H1 (cell line): ENCODE measurements around the gene MAN1A2. TPM values are rescaled to one million over a fixed set of nuclear protein-coding genes. Genes with fewer than 3 reads are reported as not detected.

ENCODE experiments used
- CTCF ChIA-PET: fragments of 300-600 bp; sonication (Branson Sonifier 250); formaldehyde crosslinking; loops from one replicate; lab custom pipeline; 2021; ENCODE audit not compliant: partially characterized antibody; lab: Charles Lee
- POLR2A ChIA-PET: fragments of 300-600 bp; sonication (Branson Sonifier 250); formaldehyde crosslinking; loops from one replicate; lab custom pipeline; 2021; ENCODE audit warnings: inconsistent platforms; ENCODE audit not compliant: partially characterized antibody; lab: Charles Lee
- DNase-seq, 2 experiments: peaks; one replicate each; pipeline versions ENCODE4 v3.0.0 to v3.0.0-alpha.2; 2010 to 2022; ENCODE audit warnings: low spot score in 2 of 2, low read depth in 1 of 2, mixed read lengths in 1 of 2
- FAIRE-seq: peaks from 2 replicates; lab custom pipeline; 2011; peaks lifted over from hg19 to GRCh38; lab: Jason Lieb, UNC
- H2AFZ ChIP-seq: 2 replicates; pipeline ENCODE4 v1.8.1; 2012; ENCODE audit warnings: low read length, inconsistent platforms
- H2AK5ac ChIP-seq: 2 replicates; pipeline ENCODE4 v1.6.1; 2013; ENCODE audit warnings: low read depth, low read length
- H2BK120ac ChIP-seq: replicated peaks from 2 replicates; pipeline ENCODE3; 2013; ENCODE audit warnings: low read depth, low read length, inconsistent platforms
- H2BK12ac ChIP-seq: 2 replicates; pipeline ENCODE4 v1.6.1; 2013; ENCODE audit warnings: low read depth, low read length
- H2BK15ac ChIP-seq: 2 replicates; pipeline ENCODE4 v1.6.1; 2013; ENCODE audit warnings: low read length
- H2BK20ac ChIP-seq: 2 replicates; pipeline ENCODE4 v1.6.1; 2013; ENCODE audit warnings: low read length
- H2BK5ac ChIP-seq: 2 replicates; pipeline ENCODE4 v1.6.1; 2013; ENCODE audit warnings: low read depth, low read length
- H3K14ac ChIP-seq: 2 replicates; pipeline ENCODE4 v1.6.1; 2013; ENCODE audit warnings: inconsistent platforms; ENCODE audit not compliant: insufficient read length
- H3K18ac ChIP-seq: 2 replicates; pipeline ENCODE4 v1.6.1; 2013; ENCODE audit warnings: low read length; ENCODE audit errors: extremely low read depth
- H3K23ac ChIP-seq: 2 replicates; pipeline ENCODE4 v1.6.1; 2013; ENCODE audit warnings: inconsistent platforms; ENCODE audit not compliant: insufficient read length
- H3K23me2 ChIP-seq: 2 replicates; pipeline ENCODE4 v1.6.1; 2013; ENCODE audit warnings: low read depth, low read length
- H3K27ac ChIP-seq: 2 replicates; pipeline ENCODE4 v1.6.1; 2011; ENCODE audit warnings: low read depth, low read length, inconsistent platforms
- H3K27me3 ChIP-seq, 4 experiments: replicated peaks in 1 of 4; 1 replicate in 1 of 4; 2 replicates in 3 of 4; pipeline versions ENCODE4 v1.6.1 to v1.8.1; 2011 to 2013; ENCODE audit warnings: low read length in 3 of 4, mild to moderate bottlenecking in 3 of 4, inconsistent platforms in 2 of 4, mixed read lengths in 2 of 4, moderate library complexity in 1 of 4; ENCODE audit not compliant: control insufficient read depth in 3 of 4, insufficient read depth in 3 of 4; ENCODE audit errors: extremely low read depth in 1 of 4
- H3K36me3 ChIP-seq, 4 experiments: 2 replicates each; pipeline versions ENCODE4 v1.6.1 to v1.8.1; 2011 to 2013; ENCODE audit warnings: mild to moderate bottlenecking in 4 of 4, low read length in 3 of 4, moderate library complexity in 2 of 4, control low read depth in 1 of 4, inconsistent platforms in 1 of 4; ENCODE audit not compliant: insufficient read depth in 4 of 4, control insufficient read depth in 2 of 4
- H3K4ac ChIP-seq: replicated peaks from 2 replicates; pipeline ENCODE3; 2013; ENCODE audit warnings: low read length, low read depth, mixed read lengths, inconsistent platforms; ENCODE audit not compliant: insufficient read length
- H3K4me1 ChIP-seq, 4 experiments: replicated peaks in 1 of 4; 1 replicate in 1 of 4; 2 replicates in 3 of 4; pipeline versions ENCODE4 v1.6.1 to v1.8.1; 2011 to 2013; ENCODE audit warnings: low read length in 3 of 4, inconsistent platforms in 2 of 4, mixed read lengths in 1 of 4; ENCODE audit not compliant: insufficient read depth in 4 of 4, control insufficient read depth in 3 of 4
- H3K4me2 ChIP-seq, 2 experiments: 2 replicates each; pipeline versions ENCODE4 v1.6.1 to v1.8.1; 2011 to 2013; ENCODE audit warnings: low read depth in 2 of 2, low read length in 2 of 2, control low read depth in 1 of 2, inconsistent platforms in 1 of 2, mild to moderate bottlenecking in 1 of 2; ENCODE audit not compliant: insufficient read depth in 1 of 2
- H3K4me3 ChIP-seq, 4 experiments: fragments of 200-600, 300-600 bp in 1 of 4; sonication (generic), shearing (Covaris generic), sonication (Bioruptor Twin) in 1 of 4; 2 replicates each; pipeline versions ENCODE4 v1.5.1 to v1.8.1; 2011 to 2016; ENCODE audit warnings: low read length in 4 of 4, low read depth in 3 of 4, control low read depth in 2 of 4, inconsistent platforms in 2 of 4, mild to moderate bottlenecking in 2 of 4, mixed read lengths in 1 of 4, moderate library complexity in 1 of 4; ENCODE audit not compliant: insufficient read depth in 2 of 4; ENCODE audit errors: extremely low read depth in 1 of 4
- H3K56ac ChIP-seq: replicated peaks from 2 replicates; pipeline ENCODE3; 2013; ENCODE audit warnings: low read depth, mild to moderate bottlenecking, mixed read lengths, low read length, inconsistent platforms; ENCODE audit not compliant: insufficient read length
- H3K79me1 ChIP-seq: 2 replicates; pipeline ENCODE4 v1.6.1; 2013; ENCODE audit warnings: low read depth, low read length, control low read depth
- H3K79me2 ChIP-seq, 2 experiments: 2 replicates each; pipeline versions ENCODE4 v1.6.1 to v1.8.1; 2012 to 2013; ENCODE audit warnings: low read length in 2 of 2, mild to moderate bottlenecking in 2 of 2, inconsistent platforms in 1 of 2; ENCODE audit not compliant: insufficient read depth in 2 of 2, control insufficient read depth in 1 of 2
- H3K9ac ChIP-seq, 4 experiments: replicated peaks in 1 of 4; 1 replicate in 1 of 4; 2 replicates in 3 of 4; pipeline versions ENCODE4 v1.6.1 to v1.8.1; 2011 to 2013; ENCODE audit warnings: low read depth in 3 of 4, low read length in 3 of 4, control low read depth in 2 of 4, mild to moderate bottlenecking in 2 of 4, moderate library complexity in 2 of 4, inconsistent platforms in 1 of 4; ENCODE audit errors: extremely low read depth in 1 of 4
- H3K9me3 ChIP-seq, 2 experiments: 2 replicates each; pipeline versions ENCODE4 v1.6.1 to v1.8.1; 2012 to 2013; ENCODE audit warnings: mild to moderate bottlenecking in 2 of 2, moderate library complexity in 2 of 2, control low read depth in 1 of 2, inconsistent platforms in 1 of 2, low read depth in 1 of 2, low read length in 1 of 2, mixed read lengths in 1 of 2; ENCODE audit not compliant: insufficient read depth in 2 of 2
- H4K20me1 ChIP-seq, 2 experiments: replicated peaks in 1 of 2; 2 replicates each; pipeline versions ENCODE3 to v1.8.1; 2011 to 2013; ENCODE audit warnings: inconsistent platforms in 2 of 2, low read length in 2 of 2, mild to moderate bottlenecking in 1 of 2; ENCODE audit not compliant: insufficient read depth in 2 of 2, control insufficient read depth in 1 of 2
- H4K5ac ChIP-seq: 2 replicates; pipeline ENCODE4 v1.6.1; 2013; ENCODE audit warnings: low read length, low read depth, mixed read lengths, inconsistent platforms; ENCODE audit not compliant: insufficient read length
- H4K8ac ChIP-seq: 2 replicates; pipeline ENCODE4 v1.8.0; 2013; ENCODE audit warnings: mild to moderate bottlenecking, moderate library complexity, low read length, inconsistent platforms; ENCODE audit not compliant: insufficient read depth; ENCODE audit errors: extremely low read depth
- H4K91ac ChIP-seq: replicated peaks from 2 replicates; pipeline ENCODE3; 2013; ENCODE audit warnings: low read length, mixed read lengths, inconsistent platforms; ENCODE audit not compliant: insufficient read length
- GABPA ChIP-seq: IDR thresholded peaks from 2 replicates; pipeline ENCODE4 v1.6.1; 2011; ENCODE audit warnings: mild to moderate bottlenecking, low read length, moderate library complexity, borderline replicate concordance; ENCODE audit not compliant: insufficient read depth
- WGBS, 2 experiments: shearing (Covaris generic) in 1 of 2; methylation state at CpG; one replicate each; pipeline versions ENCODE4 v1.1.6 to v1.1.7; 2013 to 2015; ENCODE audit warnings: low lambda C conversion rate in 2 of 2, mixed read lengths in 2 of 2, inconsistent platforms in 1 of 2, low coverage in 1 of 2, missing lambda C conversion rate in 1 of 2; ENCODE audit not compliant: insufficient replicate concordance in 2 of 2, insufficient coverage in 1 of 2, insufficient read length in 1 of 2; ENCODE audit errors: extremely low coverage in 1 of 2, missing lambda C conversion rate in 1 of 2; 5-methylcytosine and 5-hydroxymethylcytosine counted together
- polyA plus RNA-seq, 7 experiments: library from polyadenylated mRNA; depleted of rRNA in 3 of 7; stranded (reverse) in 5 of 7; unstranded in 2 of 7; fragments of >200 nt in 5 of 7; fragments of 200-250 nt in 2 of 7; gene quantifications; 1 replicate in 5 of 7; 2 replicates in 1 of 7; 4 replicates in 1 of 7; pipeline versions ENCODE4 v1.2.1 to v1.2.3, GENCODE V29; 2011 to 2013; ENCODE audit warnings: missing spikeins in 2 of 7, mixed read lengths in 2 of 7
- total RNA-seq: library from RNA; stranded (reverse); fragmentation: NEBNext Ultra II Directional; extraction: Animal tissue kit (Norgen Biotek cat#: 25700); gene quantifications from 2 replicates; pipeline ENCODE4 v1.2.1, GENCODE V29; 2021

The MAN1A2 gene
- total and polyA plus RNA-seq, 2 of the 8 experiments (the other 6 are each of a cell fraction or from before 2014, with no cell fraction given): 5.5 to 18.8 TPM

GRCh38 chr1:117416004-117416403 is 48.8 kb downstream of the MAN1A2 start:
- CTCF ChIA-PET: interaction anchor here (0.7 to 1.1 kb wide), 2 partner anchors 16 to 307 kb away, joined by 3 read pairs; no protein-coding TSS in a partner anchor

More at GRCh38 chr1:117416004-117416403, 48.8 kb downstream of the MAN1A2 start:
- no peak overlapping the region for H2BK20ac ChIP-seq
- no peaks in the 10 kb centered on the region for H4K20me1 ChIP-seq
- H3K56ac ChIP-seq: no peak overlapping the region
- no peak overlapping the region for H4K5ac ChIP-seq
- H3K14ac ChIP-seq: no peak overlapping the region
- H3K27me3 ChIP-seq: no peaks in the 10 kb centered on the region
- DNase-seq (no peak), FAIRE-seq (no peak)
- H3K79me1 ChIP-seq: no peaks in the 10 kb centered on the region; the same call in 1 of the 2 replicates
- H3K18ac ChIP-seq: no peak overlapping the region
- H3K23me2 ChIP-seq: no peaks in the 10 kb centered on the region
- H3K9ac ChIP-seq: no peak overlapping the region
- H2BK120ac ChIP-seq: no peak overlapping the region
- no peak for TF ChIP-seq GABPA
- POLR2A ChIA-PET: interaction anchor here (0.6 kb wide), 1 partner anchor 211 kb away, joined by 4 read pairs; no protein-coding TSS in a partner anchor
- no peak overlapping the region for H4K91ac ChIP-seq
- WGBS, 2 experiments: 74% methylated on average over 1 of the region's 1 CpG; no CpG with 5 or more reads in 1 of the 2 experiments
- no peak overlapping the region for H2AK5ac ChIP-seq
- H3K4me1 ChIP-seq: peaks cover 0 to 5% (median 3%) of the 10 kb centered on the region in 4 experiments; a peak in 2 of 7 replicates
- H3K36me3 ChIP-seq: no peaks in the 10 kb centered on the region; a peak in 1 of 8 replicates
- no peaks in the 10 kb centered on the region for H3K9me3 ChIP-seq
- H3K4ac ChIP-seq: no peak overlapping the region
- no peak overlapping the region for H2AFZ ChIP-seq
- no peak overlapping the region for H3K4me3 ChIP-seq
- no peak overlapping the region for H3K23ac ChIP-seq
- H2BK5ac ChIP-seq: no peak overlapping the region
- no peaks in the 10 kb centered on the region for H3K79me2 ChIP-seq
- H2BK15ac ChIP-seq: no peak overlapping the region
- H2BK12ac ChIP-seq: no peak overlapping the region
- no peak overlapping the region for H3K27ac ChIP-seq
- no peak overlapping the region for H3K4me2 ChIP-seq
- no peak overlapping the region for H4K8ac ChIP-seq
